C4-2B (cell line): ENCODE results near the gene TACR3.

ENCODE experiments used
- CTCF ChIP-seq: fragments of 450-650 bp; conservative IDR thresholded peaks from 2 replicates; pipeline ENCODE4 v1.5.1; 2017; ENCODE audit warnings: mild to moderate bottlenecking
- ZFX ChIP-seq: fragments of 450-650 bp; IDR thresholded peaks from 2 replicates; pipeline ENCODE4 v1.6.1; 2017

GRCh38 chr4:103626296-103626695 lies 93.5 kb downstream of the TACR3 start:
- TF ChIP-seq CTCF (no peak), ZFX (no peak)
